HG03442 (cell line): Measurements from ENCODE around the gene LMF2.
"Not testable (repeated sequence)": the region's sequence is repeated elsewhere in the genome, so short reads cannot be mapped to it uniquely, and the experiment has no call there.

Experiments used
- ATAC-seq: cut with Tn5 transposase; IDR thresholded peaks from one replicate; pipeline ENCODE4 v1.9.1; 2021; ENCODE audit warnings: mild to moderate bottlenecking, moderate library complexity; ENCODE audit not compliant: unreplicated experiment

Gene LMF2

GRCh38 chr22:50524676-50525103 lies 17.2 kb upstream of the LMF2 start:
- no peak for ATAC-seq

DNA sequence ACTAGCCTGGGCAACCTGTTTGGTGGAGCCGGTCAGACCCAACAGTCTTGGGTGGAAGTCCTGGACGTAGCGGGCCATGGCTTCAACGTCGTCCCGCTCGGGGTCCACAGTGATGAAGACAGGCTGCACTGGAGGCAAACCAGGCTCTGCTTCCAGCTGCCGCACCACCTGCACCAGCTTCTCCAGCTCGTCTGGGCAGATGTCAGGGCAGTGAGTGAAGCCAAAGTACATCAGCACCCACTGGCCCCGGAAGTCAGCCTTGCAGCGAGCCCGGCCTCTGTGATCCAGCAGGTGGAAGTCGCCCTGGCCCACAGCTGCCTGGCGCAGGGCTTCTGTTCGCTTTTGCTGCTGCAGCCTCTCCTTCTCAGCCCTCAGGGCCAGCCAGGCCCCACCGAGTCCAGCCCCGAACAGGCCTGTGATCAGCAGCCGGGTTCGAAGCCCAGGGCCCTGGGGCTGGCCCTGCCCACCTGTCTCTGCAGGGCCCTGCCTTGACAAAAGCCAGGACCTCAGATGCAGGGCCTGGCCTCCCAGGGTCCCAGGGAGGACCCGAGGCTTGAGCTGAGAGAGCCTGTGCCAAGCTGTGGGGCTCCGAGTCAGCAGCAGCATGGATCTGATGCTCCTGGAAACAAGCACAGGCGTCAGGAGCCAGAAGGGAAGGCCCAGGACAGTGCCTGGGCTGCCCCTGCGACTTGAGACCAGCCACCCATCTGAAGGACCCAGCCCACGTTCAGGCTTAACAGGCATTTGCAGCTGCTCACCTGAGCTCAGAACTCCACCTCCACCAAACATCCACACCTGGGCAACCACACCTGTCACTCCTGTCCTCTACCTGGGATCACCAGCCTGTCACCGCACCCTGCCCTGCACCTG lies 16.5 kb upstream of the LMF2 start:
- ATAC-seq = no peak

DNA sequence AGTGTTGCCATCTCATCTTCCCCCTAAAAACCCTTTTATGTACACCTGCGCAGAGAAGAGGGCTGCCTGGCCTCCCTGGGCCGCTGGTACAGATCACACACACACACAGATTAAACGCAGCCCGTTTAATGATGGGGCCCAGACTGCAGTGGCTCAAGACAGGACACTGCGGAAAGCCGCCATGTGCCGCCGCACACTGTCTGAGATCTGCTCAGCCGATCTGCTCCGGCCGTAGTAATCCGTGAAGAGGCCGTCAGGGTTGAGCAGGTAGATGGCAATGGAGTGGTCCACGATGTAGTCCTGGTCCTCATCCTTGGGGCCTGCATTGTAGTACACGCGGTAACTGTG lies 15.9 kb upstream of the LMF2 start:
- no peak for ATAC-seq

DNA sequence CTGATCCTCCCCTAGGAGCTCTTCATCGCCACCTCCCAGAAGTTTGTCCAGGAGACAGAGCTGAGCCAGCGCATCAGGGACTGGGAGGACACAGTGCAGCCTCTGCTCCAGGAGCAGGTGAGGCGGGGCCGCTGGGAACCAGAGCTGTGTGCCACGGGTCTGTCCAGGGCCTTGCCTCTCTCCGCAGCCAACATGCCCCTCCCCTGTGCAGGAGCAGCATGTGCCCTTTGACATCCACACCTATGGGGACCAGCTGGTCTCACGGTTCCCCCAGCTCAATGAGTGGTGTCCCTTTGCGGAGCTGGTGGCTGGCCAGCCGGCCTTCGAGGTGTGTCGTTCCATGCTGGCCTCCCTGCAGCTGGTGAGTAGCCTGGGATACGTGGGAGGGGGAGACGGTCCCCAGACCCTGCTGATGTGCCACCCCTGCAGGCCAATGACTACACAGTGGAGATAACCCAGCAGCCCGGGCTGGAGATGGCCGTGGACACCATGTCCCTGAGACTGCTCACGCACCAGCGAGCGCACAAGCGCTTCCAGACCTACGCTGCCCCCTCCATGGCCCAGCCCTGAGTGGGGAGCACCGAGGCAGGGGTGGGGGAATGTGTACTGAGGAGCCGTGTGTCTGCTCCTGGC lies 15.4 kb upstream of the LMF2 start:
- no peak for ATAC-seq

DNA sequence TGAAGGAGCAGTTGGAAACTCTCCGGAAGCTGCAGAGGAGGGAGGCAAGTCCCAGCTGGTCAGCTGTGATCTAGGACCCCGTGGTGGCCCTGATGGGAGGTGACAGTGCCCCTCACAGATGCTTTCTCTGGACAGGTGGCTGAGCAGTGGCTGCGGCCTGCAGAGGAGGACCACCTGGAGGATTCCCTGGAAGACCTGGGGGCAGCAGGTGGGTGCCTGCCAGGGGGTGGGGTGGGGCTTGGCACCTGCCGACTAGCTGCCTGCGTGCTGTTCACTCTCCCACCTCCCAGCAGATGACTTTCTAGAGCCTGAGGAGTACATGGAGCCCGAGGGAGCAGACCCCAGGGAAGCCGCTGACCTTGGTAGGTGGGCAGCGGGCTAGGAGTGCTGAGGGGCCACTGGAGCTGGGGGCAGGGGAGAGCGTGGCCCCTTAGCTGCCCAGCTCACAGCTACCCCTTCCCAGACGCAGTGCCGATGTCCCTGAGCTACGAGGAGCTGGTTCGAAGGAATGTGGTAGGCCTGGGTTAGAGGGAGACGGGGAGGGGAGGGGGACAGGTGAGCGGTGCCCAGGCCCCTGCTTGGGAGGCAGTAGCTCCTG lies 14.8 kb upstream of the LMF2 start:
- ATAC-seq = no peak

- ATAC-seq = no peak
These were observed 14.2 kb upstream of the LMF2 start for GRCh38 chr22:50521710-50522109.

DNA sequence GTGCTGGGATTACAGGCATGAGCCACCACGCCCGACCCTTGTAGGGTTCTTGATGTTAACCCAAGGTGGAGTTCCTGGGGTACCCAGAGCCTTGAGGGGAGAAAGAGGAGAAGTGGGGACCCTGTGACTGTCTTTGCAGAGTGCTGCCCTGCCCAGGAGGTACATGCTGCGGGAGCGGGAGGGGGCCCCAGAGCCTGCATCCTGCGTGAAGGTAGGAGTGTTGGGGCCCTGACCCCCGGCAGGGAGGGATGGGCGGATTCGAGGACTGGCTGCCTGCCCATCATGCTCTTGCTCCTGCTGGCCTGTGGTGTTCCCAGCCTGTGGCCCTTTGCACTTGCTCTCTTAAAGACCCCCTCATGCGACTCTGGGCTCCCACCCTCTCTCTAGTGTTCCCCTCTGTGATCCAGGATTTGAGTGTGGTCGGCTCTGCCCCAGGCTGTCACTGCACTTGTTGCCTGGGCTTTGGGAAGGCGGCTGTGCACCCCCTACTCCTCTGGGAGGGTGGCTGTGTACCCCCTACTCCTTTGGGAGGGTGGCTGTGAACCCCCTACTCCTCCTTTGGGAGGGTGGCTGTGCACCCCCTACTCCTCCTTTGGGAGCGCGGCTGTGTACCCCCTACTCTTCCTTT lies 13.4 kb upstream of the LMF2 start:
- no peak for ATAC-seq

DNA sequence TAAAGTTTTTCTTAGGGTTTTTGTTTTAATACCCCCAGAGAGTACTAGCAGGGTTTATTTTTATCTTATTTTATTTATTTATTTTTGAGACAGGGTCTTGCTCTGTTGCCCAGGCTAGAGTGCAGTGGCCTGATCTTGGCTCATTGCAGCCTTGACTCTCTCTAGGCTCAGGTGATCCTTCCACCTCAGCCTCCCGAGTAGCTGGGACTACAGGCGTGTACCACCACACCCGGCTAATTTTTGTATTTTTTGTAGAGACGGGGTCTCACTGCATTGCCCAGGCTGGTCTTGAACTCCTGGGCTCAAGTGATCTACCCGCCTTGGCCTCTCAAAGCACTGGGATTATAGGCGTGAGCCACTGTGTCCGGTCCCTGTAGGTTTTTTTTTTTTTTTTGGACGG lies 12.7 kb upstream of the LMF2 start:
- not testable (repeated sequence) for ATAC-seq

GRCh38 chr22:50519151-50519550 lies 11.6 kb upstream of the LMF2 start:
- ATAC-seq = no peak

DNA sequence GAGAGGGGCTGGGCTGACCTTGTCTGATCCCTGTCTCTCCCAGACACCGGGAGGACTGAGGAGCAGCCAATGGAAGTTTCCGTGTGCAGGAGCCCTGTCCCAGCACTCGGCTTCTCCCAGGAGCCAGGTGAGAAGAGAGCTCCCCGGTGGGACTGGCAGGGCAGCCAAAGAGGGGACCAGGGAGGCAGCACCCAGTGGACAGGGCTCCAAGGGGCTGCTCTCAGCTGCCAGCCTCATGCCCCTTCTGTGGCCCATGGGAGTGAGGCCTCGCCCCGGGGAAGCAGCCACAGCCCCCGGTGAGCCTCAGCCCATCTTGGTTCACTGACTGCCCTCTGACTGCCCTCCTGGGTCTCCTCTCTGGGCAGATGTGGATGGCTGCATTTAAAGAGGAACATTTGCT lies 11.1 kb upstream of the LMF2 start:
- ATAC-seq = no peak

DNA sequence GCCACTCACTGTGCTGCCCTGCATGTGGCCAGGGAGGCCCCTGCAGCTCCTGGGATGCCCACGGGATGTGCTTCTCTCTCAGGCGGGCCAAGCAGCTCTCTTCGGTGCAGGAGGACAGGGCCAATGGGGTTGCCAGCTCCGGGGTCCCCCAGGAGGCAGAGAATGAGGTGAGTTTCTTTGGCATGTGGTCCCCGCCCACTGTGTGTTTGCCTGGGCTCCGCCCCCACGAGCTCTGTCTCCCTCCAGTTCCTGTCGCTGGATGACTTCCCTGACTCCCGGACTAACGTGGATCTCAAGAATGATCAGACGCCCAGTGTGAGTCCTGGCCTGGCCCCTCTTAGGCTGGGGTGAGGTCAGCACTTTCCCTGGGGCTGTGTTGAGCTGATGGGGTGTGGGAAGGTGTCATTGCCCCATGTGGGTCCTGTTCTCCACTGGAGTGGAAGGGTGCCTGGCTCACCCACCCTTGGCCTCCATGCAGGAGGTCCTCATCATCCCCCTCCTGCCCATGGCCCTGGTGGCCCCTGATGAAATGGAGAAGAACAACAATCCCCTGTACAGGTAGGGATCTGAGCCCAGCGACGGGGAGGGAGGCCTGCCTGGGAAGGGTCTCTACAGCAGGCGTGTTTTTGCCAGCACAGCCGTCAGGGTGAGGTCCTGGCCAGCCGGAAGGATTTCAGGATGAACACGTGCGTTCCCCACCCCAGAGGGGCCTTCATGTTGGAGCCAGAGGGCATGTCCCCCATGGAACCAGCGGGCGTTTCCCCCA lies 10.2 kb upstream of the LMF2 start:
- ATAC-seq = no peak

DNA sequence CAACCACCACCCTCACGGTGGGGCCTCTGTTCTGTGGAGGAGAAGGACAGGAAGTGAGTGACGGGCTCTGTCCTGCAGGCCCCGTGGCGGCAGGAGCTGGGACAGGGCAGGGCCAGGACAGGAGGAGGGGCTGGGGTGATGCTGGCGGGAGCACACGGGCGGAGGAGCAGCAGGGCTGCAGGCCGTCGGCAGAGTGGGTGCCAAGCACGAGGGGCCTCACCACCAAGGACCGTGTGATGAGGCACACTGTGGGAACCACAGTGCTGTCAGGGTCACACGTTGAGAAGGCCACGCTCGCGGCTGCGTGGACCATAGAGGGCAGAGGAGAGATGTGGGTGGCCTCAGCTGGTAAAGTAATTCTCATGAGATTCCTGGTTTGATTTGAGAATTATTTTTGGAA lies 9.4 kb upstream of the LMF2 start:
- no peak for ATAC-seq

DNA sequence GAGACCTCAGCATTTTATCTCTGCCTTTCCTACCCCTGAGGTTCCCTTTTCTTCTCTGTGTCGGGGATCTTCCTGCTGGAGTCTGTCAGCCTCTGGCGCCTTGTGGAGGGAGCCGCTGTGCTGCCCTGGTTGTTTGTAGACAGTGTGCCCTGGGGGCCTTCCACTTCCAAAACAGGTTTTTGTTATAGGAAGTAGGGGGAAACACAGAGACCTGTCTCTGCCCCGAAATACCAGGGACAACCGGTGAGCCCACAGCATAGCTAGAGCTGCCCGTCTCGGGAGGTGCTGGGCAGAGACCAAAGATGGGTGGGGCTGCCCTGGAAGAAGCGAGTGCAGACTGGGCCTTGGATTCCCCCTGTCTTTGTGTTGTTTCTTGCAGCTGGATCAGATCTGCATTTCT lies 8.6 kb upstream of the LMF2 start:
- no peak for ATAC-seq

- no peak for ATAC-seq
These were observed 5.7 kb upstream of the LMF2 start for GRCh38 chr22:50513175-50513574.

DNA sequence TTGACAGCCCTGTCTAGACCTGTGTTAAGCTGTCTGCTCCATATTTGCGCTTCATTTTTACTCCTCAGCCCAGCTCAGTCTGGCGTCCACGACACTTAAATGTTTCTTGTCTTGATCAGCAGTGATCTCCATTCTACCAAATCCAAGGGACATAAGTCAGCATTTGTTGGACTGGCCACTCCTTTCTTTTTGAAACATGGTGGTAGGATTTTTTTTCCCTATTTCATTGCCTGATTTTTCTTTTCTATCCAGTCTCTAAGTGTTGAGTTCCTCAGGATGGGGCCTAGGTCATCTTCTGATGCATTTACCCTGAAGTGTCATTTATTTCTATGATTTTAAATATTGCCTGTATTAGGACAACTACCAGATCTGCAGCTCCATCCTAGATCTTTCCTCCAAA lies 1.4 kb upstream of the LMF2 start:
- ATAC-seq = no peak

GRCh38 chr22:50507991-50508884 lies 736 bp upstream of the LMF2 start, which contains the start of gene NCAPH2:
Gene NCAPH2 (plus strand): TSS chr22:50508224. CDS start chr22:50508338, 114 bp downstream.
- peak; percentile 59 for ATAC-seq

- ATAC-seq = peak; percentile 3
These were observed 686 bp downstream of the LMF2 start for GRCh38 chr22:50506611-50507420.

GRCh38 chr22:50505776-50506610 lies 1.5 kb downstream of the LMF2 start:
- no peak for ATAC-seq
